ENCODE measurements around the gene NUDT5.
"Not testable (repeated sequence)": the region's sequence is repeated elsewhere in the genome, so short reads cannot be mapped to it uniquely, and the experiment has no call there.

Gene NUDT5

GRCh38 chr10:12202226-12202625 is 6.5 kb upstream of the NUDT5 start:
- no peak for DNase-seq (ENCODE audit: low spot score)

GRCh38 chr10:12201543-12201942 is 5.9 kb upstream of the NUDT5 start:
- no peak for DNase-seq (ENCODE audit: low spot score)

GRCh38 chr10:12200850-12201249 is 5.2 kb upstream of the NUDT5 start:
- no peak for DNase-seq (ENCODE audit: low spot score)

- no peak for DNase-seq (ENCODE audit: low spot score)
These were observed 2.5 kb upstream of the NUDT5 start for GRCh38 chr10:12198156-12198555.

GRCh38 chr10:12196531-12197211 is 980 bp upstream of the NUDT5 start:
- DNase-seq (ENCODE audit: low spot score): no peak

GRCh38 chr10:12195281-12195602 is 449 bp downstream of the NUDT5 start:
- DNase-seq (ENCODE audit: low spot score): no peak

- no peak for DNase-seq (ENCODE audit: low spot score)
These were observed 879 bp downstream of the NUDT5 start for GRCh38 chr10:12194752-12195271.

- no peak for DNase-seq (ENCODE audit: low spot score)
These were observed 2.5 kb downstream of the NUDT5 start for GRCh38 chr10:12193193-12193592.

GRCh38 chr10:12191715-12192114 is 4.0 kb downstream of the NUDT5 start:
- DNase-seq (ENCODE audit: low spot score): no peak

GRCh38 chr10:12189426-12189825 is 6.3 kb downstream of the NUDT5 start:
- DNase-seq (ENCODE audit: low spot score): no peak

GRCh38 chr10:12188656-12189055 is 7.0 kb downstream of the NUDT5 start:
- DNase-seq (ENCODE audit: low spot score): no peak

GRCh38 chr10:12187321-12187905 is 8.3 kb downstream of the NUDT5 start:
- DNase-seq (ENCODE audit: low spot score): no peak

GRCh38 chr10:12186323-12186722 is 9.4 kb downstream of the NUDT5 start:
- no peak for DNase-seq (ENCODE audit: low spot score)

GRCh38 chr10:12184165-12184564 is 11.5 kb downstream of the NUDT5 start:
- no peak for DNase-seq (ENCODE audit: low spot score)

- DNase-seq (ENCODE audit: low spot score): no peak
These were observed 14.5 kb downstream of the NUDT5 start for GRCh38 chr10:12181065-12181775.

- DNase-seq (ENCODE audit: low spot score): no peak
These were observed 15.3 kb downstream of the NUDT5 start for GRCh38 chr10:12180221-12180974.

GRCh38 chr10:12179606-12180170 is 16.0 kb downstream of the NUDT5 start:
- DNase-seq (ENCODE audit: low spot score): no peak

GRCh38 chr10:12177642-12178041 is 18.0 kb downstream of the NUDT5 start:
- no peak for DNase-seq (ENCODE audit: low spot score)

- not testable (repeated sequence) for DNase-seq (ENCODE audit: low spot score)
These were observed 24.2 kb downstream of the NUDT5 start for GRCh38 chr10:12171512-12171911.

GRCh38 chr10:12165999-12166775 is 29.5 kb downstream of the NUDT5 start:
- no peak for DNase-seq (ENCODE audit: low spot score)

- no peak for DNase-seq (ENCODE audit: low spot score)
These were observed 30.7 kb downstream of the NUDT5 start for GRCh38 chr10:12165036-12165435.
